ENCODE results near the gene VWA3B. TPM values are rescaled to one million over a fixed set of nuclear protein-coding genes. Genes with fewer than 3 reads are reported as not detected.
"Not testable (repeated sequence)": the region's sequence is repeated elsewhere in the genome, so short reads cannot be mapped to it uniquely, and the experiment has no call there.

Gene VWA3B
- total RNA-seq, 1 experiment from 2014 or later = not detected

DNA sequence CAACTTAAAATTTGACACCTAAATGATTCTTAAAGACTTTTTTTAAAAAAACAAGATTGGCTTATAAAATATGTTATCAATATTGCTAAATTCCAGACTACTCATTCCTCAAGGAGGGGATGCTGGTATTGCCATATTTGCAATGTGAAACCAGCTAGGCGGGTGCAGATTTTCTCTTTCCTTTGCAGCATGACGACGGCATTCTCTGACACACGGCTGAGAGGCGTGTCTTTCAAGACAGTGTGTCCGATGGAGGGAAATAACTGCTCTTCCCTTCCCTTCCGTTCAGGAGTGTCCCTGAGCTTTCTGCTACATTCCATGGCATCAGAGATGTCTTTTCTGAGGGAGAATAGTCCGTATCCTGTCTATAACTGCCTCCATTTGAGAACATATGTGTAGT lies 221.1 kb downstream of the VWA3B start:
- no peak for DNase-seq (ENCODE audit: low spot score)
- in situ Hi-C loops (cut with HindIII; ENCODE audit: low sequenced_read_pairs) = no loop called here

DNA sequence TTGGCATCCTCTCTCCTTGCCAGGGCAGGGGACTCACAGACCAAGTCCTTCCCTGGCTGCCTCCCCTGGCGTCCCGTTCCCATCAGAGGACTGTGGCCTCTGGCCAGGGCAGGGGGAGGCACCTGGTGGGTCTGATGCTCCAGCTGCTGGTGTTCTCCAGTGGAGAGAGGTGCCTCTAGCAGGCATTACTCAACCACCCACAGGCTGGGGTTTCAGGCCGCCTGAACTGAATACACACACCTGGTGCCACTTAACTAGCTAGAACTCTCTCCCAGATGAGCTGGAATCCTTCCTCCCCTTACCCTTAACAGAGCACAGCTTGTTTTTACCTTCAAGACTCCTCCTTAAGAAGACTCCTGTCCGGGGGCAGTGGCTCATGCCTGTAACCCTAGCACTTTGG lies 221.6 kb downstream of the VWA3B start:
- in situ Hi-C loops (cut with HindIII; ENCODE audit: low sequenced_read_pairs) = no loop called here

GRCh38 chr2:98309580-98309979 lies 222.6 kb downstream of the VWA3B start:
- in situ Hi-C loops (cut with HindIII; ENCODE audit: low sequenced_read_pairs) = no loop called here
- no peak for DNase-seq (ENCODE audit: low spot score)

More for the DNA sequence above, 221.6 kb downstream of the VWA3B start:
- DNase-seq (ENCODE audit: low spot score) = no peak

- no peak for DNase-seq (ENCODE audit: low spot score)
- in situ Hi-C loops (cut with HindIII; ENCODE audit: low sequenced_read_pairs) = no loop called here
These were observed 223.0 kb downstream of the VWA3B start for GRCh38 chr2:98310010-98310409.

DNA sequence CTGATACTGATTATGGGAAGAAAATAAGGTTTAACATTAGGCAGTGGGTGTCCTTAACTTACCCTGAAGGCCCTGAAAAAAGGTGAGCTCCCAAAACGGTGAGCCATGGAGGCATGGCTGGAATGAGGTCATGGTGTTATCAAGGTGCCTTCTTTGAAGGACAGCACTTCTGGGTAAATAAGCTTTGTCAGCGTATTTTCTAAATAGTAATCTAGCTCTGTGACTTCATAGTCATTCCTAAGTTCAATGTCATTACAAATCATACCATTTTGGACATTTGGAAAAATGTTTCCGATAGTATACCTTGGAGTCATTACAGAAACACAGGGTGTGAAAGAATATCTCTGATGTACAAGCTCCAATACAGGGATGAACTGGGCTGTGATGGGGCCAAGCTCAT lies 224.1 kb downstream of the VWA3B start:
- no peak for DNase-seq (ENCODE audit: low spot score)
- in situ Hi-C loops (cut with HindIII; ENCODE audit: low sequenced_read_pairs) = no loop called here

DNA sequence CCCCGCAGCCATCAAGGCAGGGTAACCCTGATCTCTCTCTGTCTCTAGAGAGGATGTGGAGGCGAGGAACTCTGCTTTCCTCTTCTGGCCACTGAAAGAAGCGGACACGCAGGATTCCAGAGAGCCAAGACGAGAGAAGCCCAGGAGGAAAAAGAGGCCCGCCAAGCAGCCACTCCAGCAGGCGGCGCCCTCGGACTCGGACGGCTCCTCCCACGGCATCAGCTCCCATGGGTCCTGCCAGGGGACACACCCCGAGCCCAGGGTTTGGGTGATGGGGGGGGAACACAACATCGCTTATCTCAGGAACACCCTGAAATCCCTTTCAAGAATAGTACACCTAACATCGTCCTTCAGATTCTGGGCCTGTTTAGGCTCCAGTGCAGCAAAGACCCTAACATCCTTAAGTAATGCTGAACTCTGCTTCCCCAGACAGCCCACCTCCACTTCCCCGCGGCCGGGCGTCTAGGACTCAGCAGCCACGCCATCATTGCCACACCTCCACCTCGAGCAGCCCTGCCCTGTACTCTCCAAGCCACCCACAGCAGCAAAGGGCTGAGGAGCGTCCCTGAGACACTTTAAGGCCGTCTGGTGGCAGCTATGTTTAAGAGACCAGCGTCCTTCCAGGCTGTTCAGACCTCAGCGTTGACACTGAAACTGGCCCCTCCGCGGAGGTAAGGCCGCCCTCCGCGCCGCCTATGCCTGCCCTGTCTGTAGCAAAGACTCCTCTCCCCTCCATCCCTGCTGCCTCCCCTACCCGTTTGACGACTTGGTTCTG lies 225.0 kb downstream of the VWA3B start:
- DNase-seq (ENCODE audit: low spot score) = no peak
- in situ Hi-C loops (cut with HindIII; ENCODE audit: low sequenced_read_pairs) = no loop called here

- no peak for DNase-seq (ENCODE audit: low spot score)
- in situ Hi-C loops (cut with HindIII; ENCODE audit: low sequenced_read_pairs) = no loop called here
These were observed 226.7 kb downstream of the VWA3B start for GRCh38 chr2:98313492-98314250.

DNA sequence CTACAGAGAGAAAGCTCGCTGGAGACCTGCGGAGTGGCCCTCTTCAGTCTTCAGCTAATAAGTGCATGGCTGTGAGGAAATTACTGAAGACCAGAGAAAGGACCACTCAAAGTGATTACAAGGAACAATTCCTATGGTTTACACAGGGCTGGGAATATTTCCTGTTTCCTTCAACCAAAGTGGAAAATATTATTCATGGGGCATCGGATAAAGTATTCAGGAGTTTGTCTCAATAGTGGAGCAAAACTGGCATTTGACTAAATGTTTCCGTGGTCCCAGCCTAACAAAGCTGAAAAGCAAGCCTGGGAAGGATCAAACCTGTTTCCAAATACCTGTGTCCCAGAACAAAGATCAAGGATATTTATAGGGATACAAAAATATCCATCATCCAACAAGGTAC lies 227.3 kb downstream of the VWA3B start:
- in situ Hi-C loops (cut with HindIII; ENCODE audit: low sequenced_read_pairs) = no loop called here

GRCh38 chr2:98315957-98316356 lies 229.0 kb downstream of the VWA3B start:
- in situ Hi-C loops (cut with HindIII; ENCODE audit: low sequenced_read_pairs) = no loop called here
- DNase-seq (ENCODE audit: low spot score) = no peak

More for the DNA sequence above, 227.3 kb downstream of the VWA3B start:
- no peak for DNase-seq (ENCODE audit: low spot score)

GRCh38 chr2:98317214-98317613 lies 230.2 kb downstream of the VWA3B start:
- in situ Hi-C loops (cut with HindIII; ENCODE audit: low sequenced_read_pairs) = no loop called here
- no peak for DNase-seq (ENCODE audit: low spot score)

- DNase-seq (ENCODE audit: low spot score); in situ Hi-C loops (cut with HindIII; ENCODE audit: low sequenced_read_pairs): not testable (repeated sequence)
These were observed 233.2 kb downstream of the VWA3B start for GRCh38 chr2:98320171-98320570.

GRCh38 chr2:98324181-98324580 lies 237.2 kb downstream of the VWA3B start:
- in situ Hi-C loops (cut with HindIII; ENCODE audit: low sequenced_read_pairs) = no loop called here
- no peak for DNase-seq (ENCODE audit: low spot score)

DNA sequence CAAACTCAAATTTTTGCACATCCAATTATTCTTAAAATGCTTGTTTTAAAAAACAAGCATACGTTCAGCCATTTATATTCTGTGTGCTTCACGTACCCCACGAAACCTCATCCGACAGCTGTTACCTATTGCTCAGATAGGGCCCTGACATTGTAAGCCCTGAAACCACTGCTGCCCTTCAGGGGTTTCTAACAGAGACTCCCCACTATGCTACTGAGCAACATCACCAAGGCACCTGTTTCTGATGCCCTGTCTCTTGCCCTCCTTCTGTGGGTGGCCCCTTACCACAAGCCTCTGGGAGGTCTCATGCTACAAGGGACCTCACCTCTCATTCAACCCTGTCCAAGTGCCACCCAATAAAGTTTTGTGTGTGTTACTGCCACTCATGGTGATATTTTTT lies 240.8 kb downstream of the VWA3B start:
- no peak for DNase-seq (ENCODE audit: low spot score)
- in situ Hi-C loops (cut with HindIII; ENCODE audit: low sequenced_read_pairs) = no loop called here

DNA sequence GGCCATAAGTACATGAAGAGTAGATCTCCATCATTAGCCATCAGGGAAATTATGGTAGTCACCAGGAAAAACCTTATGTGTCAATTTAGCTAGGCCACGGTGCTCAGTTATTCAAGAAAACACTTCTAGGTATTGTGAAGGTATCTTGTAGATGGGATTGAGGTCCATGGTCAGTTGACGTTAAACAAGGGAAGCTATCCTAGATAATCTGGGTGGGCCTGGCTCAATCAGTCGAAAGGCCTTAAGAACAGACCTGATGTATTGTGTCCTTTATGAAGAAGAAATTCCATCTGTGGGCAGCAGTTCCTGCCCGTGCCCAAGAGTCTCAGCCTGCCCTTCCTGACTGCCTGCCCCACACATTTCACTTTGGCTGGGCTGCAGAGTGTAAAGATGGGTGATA lies 242.6 kb downstream of the VWA3B start:
- no peak for DNase-seq (ENCODE audit: low spot score)
- in situ Hi-C loops (cut with HindIII; ENCODE audit: low sequenced_read_pairs) = no loop called here

GRCh38 chr2:98332989-98333388 lies 246.0 kb downstream of the VWA3B start:
- in situ Hi-C loops (cut with HindIII; ENCODE audit: low sequenced_read_pairs) = no loop called here
- DNase-seq (ENCODE audit: low spot score) = no peak

- in situ Hi-C loops (cut with HindIII; ENCODE audit: low sequenced_read_pairs) = no loop called here
- no peak for DNase-seq (ENCODE audit: low spot score)
These were observed 247.0 kb downstream of the VWA3B start for GRCh38 chr2:98333922-98334321.

DNA sequence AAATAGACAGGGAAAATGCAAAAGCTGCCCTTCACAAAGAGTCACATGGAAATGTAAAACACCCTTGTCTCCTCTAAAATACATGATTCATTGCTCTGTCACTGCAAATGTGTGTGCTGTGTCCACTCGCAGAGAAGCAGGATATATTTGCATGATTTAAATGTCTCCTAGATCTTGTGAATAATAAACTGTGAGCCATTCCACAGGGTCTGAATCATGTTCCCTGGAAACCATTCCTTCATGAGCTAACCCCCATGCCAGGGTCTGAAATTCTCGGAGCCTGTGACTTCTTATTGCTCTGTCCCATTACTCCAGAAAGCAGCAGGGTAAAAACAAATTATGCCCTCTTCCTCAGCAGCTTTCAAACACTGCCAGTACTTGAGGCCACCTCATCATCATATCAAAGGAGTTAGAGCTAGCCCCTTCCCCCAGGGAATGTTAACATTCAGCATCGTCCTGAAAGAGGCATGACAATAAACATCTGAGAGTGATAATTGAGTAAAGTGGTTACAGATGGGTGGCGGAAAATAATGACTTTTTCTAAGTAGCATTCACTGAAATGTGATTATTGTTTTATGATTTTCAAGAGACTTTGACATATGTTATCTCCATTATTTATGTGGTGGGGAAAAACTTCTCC lies 247.6 kb downstream of the VWA3B start:
- peak; percentile 17 for DNase-seq (ENCODE audit: low spot score)
- in situ Hi-C loops (cut with HindIII; ENCODE audit: low sequenced_read_pairs) = no loop called here

DNA sequence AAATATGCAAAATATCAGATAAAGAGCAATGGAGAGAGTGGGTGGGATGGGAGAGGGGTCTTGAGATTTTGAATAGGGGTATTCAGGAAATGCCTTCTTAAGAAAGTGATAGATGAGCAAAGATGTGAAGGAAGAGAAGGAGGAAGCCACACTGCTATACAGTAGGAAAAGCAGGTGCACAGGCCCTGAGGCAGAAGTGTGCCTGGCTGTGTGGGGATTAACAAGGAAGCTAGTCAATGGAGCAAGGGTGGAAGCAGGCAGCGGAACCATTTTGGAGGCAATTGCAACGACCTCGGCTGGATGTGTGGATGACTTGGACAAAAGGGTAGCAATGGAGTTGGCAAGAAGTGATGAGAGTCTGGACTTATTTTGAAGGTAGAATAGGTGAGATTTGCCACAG lies 248.3 kb downstream of the VWA3B start:
- in situ Hi-C loops (cut with HindIII; ENCODE audit: low sequenced_read_pairs) = no loop called here
- DNase-seq (ENCODE audit: low spot score) = no peak

DNA sequence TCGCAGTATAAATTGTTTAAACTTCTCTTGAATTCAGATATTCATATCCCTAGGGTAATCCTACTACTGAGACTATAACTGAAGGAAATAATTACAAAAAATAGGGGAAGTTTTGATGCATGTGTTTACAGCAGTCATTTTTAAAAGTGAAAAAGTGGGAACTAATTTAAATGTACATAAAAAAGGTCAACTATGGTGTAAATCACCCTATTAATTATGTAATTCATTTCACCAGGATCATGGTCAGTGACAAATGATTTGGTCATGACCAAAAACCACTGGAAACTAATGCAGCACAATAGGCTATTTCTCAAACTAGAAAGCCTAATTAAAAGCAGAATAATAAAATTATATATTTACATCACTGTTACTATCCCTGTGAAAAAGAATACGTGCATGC lies 254.3 kb downstream of the VWA3B start:
- in situ Hi-C loops (cut with HindIII; ENCODE audit: low sequenced_read_pairs) = no loop called here
- DNase-seq (ENCODE audit: low spot score) = no peak

DNA sequence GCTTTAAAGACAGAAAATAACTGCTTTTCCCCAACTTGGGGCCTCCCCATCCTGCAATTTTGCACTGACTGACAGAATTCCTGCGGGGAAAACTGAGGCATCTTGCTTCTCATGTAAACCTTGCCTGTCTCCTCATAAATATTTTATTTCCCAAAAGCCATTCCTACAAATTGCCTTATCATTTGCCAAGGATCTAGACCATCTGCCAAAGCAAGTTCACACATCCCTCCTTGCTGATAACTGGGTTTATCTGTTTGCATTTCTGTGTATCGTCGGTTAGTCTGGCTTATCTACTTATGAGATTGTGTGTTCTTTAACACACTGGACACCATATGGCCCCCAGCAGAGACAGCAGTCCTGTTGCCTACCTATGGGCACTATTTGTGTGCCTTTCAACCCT lies 256.3 kb downstream of the VWA3B start:
- in situ Hi-C loops (cut with HindIII; ENCODE audit: low sequenced_read_pairs) = no loop called here
- DNase-seq (ENCODE audit: low spot score) = no peak
